K562 (cell line): Measurements from ENCODE around the gene SYNGR3. TPM values are rescaled to one million over a fixed set of nuclear protein-coding genes. Genes with fewer than 3 reads are reported as not detected.

Source experiments
- CXXC5 ChIP-seq: fragments of 250-450 bp; sonication (Bioruptor Pico); IDR thresholded peaks from 2 replicates; pipeline ENCODE4 v1.8.0; 2022; ENCODE audit warnings: inconsistent platforms, mild to moderate bottlenecking, moderate library complexity
- DACH1 ChIP-seq: fragments of 450-650 bp; IDR thresholded peaks from 2 replicates; pipeline ENCODE4 v1.6.1; 2018; ENCODE audit not compliant: partially characterized antibody
- E2F4 ChIP-seq: sonication (generic); formaldehyde crosslinking; IDR thresholded peaks from 2 replicates; pipeline ENCODE4 v1.8.0; 2022; ENCODE audit warnings: mild to moderate bottlenecking, low read depth, missing genetic modification reagents
- ELF1 ChIP-seq: fragments of 200-800 bp; sonication (Bioruptor generic); IDR thresholded peaks from 2 replicates; pipeline ENCODE4 v1.6.1; 2016; ENCODE audit warnings: missing genetic modification characterization, missing compliant biosample characterization
- ESRRA ChIP-seq: fragments of 450-650 bp; IDR thresholded peaks from 2 replicates; pipeline ENCODE4 v1.6.1; 2014; ENCODE audit warnings: low read depth, mild to moderate bottlenecking, moderate library complexity, borderline replicate concordance
- KAT8 ChIP-seq: fragments of 450-650 bp; IDR thresholded peaks from 2 replicates; pipeline ENCODE4 v1.6.1; 2016; ENCODE audit warnings: low read depth, mild to moderate bottlenecking
- NR2C2 ChIP-seq, 2 experiments: fragments of 200-800 bp in 1 of 2; sonication (Bioruptor generic) in 1 of 2; sonication (generic) in 1 of 2; formaldehyde crosslinking in 1 of 2; IDR thresholded peaks; 2 replicates each; pipeline versions ENCODE4 v1.6.1 to v1.8.0; 2016 to 2022; ENCODE audit warnings: mild to moderate bottlenecking in 1 of 2, missing compliant biosample characterization in 1 of 2, missing genetic modification characterization in 1 of 2, missing genetic modification reagents in 1 of 2
- POLR3A ChIP-seq: IDR thresholded peaks from 2 replicates; pipeline ENCODE4 v1.6.1; 2011; ENCODE audit warnings: borderline replicate concordance, mild to moderate bottlenecking, moderate library complexity; ENCODE audit not compliant: insufficient read length, insufficient read depth; ENCODE audit errors: extremely low read depth
- RBFOX2 ChIP-seq: fragments of 200-400 bp; formaldehyde crosslinking; IDR thresholded peaks from 2 replicates; pipeline ENCODE4 v1.6.1; 2017; ENCODE audit warnings: low read depth, mild to moderate bottlenecking, low read length, moderate library complexity
- SMAD4 ChIP-seq: fragments of 250-450 bp; sonication (Bioruptor Pico); conservative IDR thresholded peaks from 2 replicates; pipeline ENCODE4 v1.8.0; 2021; ENCODE audit warnings: inconsistent platforms, mild to moderate bottlenecking, moderate library complexity
- SRSF3 ChIP-seq: fragments of 200-400 bp; formaldehyde crosslinking; IDR thresholded peaks from 2 replicates; pipeline ENCODE4 v1.6.1; 2016; ENCODE audit warnings: mild to moderate bottlenecking, low read length, moderate library complexity; ENCODE audit not compliant: insufficient read depth
- TFAP4 ChIP-seq: sonication (generic); formaldehyde crosslinking; IDR thresholded peaks from 2 replicates; pipeline ENCODE4 v1.8.0; 2022; ENCODE audit warnings: missing genetic modification reagents, mild to moderate bottlenecking, moderate library complexity, borderline replicate concordance
- YBX1 ChIP-seq: fragments of 450-650 bp; IDR thresholded peaks from 2 replicates; pipeline ENCODE4 v1.7.1; 2016; ENCODE audit warnings: mild to moderate bottlenecking
- YY1 ChIP-seq, 3 experiments: IDR thresholded peaks; 2 replicates each; pipeline ENCODE4 v1.6.1; 2011; ENCODE audit warnings: low read length in 2 of 3, mild to moderate bottlenecking in 2 of 3, moderate library complexity in 2 of 3, borderline replicate concordance in 1 of 3, control low read depth in 1 of 3, low read depth in 1 of 3; ENCODE audit not compliant: insufficient read depth in 3 of 3, insufficient replicate concordance in 2 of 3, control insufficient read depth in 1 of 3, insufficient read length in 1 of 3; ENCODE audit errors: extremely low read depth in 1 of 3
- ZBTB7A ChIP-seq: IDR thresholded peaks from 2 replicates; pipeline ENCODE4 v1.6.1; 2011; ENCODE audit warnings: low read depth, mild to moderate bottlenecking, low read length, moderate library complexity, borderline replicate concordance; ENCODE audit not compliant: control insufficient read depth
- ZNF511 ChIP-seq: sonication (generic); formaldehyde crosslinking; IDR thresholded peaks from 2 replicates; pipeline ENCODE4 v1.8.0; 2022; ENCODE audit warnings: mild to moderate bottlenecking, missing genetic modification reagents
- polyA plus RNA-seq, 8 experiments: library from polyadenylated mRNA; depleted of rRNA in 4 of 8; stranded (reverse) in 5 of 8; unstranded in 3 of 8; fragments of >200 nt; fragmentation: Nextera tagmentation in 2 of 8; fragmentation: Illumina TruSeq in 1 of 8; extraction: Ambion mirVana in 2 of 8; extraction: Trizol in 1 of 8; gene quantifications; 2 replicates each; pipeline versions ENCODE4 v1.2.1 to v1.2.3, GENCODE V29; 2011 to 2014; ENCODE audit warnings: inconsistent platforms in 1 of 8, missing spikeins in 1 of 8
- total RNA-seq, 7 experiments: library from RNA; depleted of rRNA in 6 of 7; stranded (reverse); fragments of >200 nt in 6 of 7; fragmentation: Illumina TruSeq in 2 of 7; extraction: Trizol in 2 of 7; gene quantifications; 2 replicates each; pipeline versions ENCODE4 v1.2.1 to v1.2.3, GENCODE V29; 2011 to 2021; ENCODE audit warnings: low replicate concordance in 1 of 7
- TF ChIP-seq, protein P1 (sequence below): sonication (generic); formaldehyde crosslinking; IDR thresholded peaks from 2 replicates; pipeline ENCODE4 v1.8.0; 2022; ENCODE audit warnings: mild to moderate bottlenecking, missing genetic modification reagents

The SYNGR3 gene
- total and polyA plus RNA-seq, 9 of the 15 experiments (the other 6 are each of a cell fraction or from before 2014, with no cell fraction given) = 3.7 to 69.2 (median 36.3) TPM

GRCh38 chr16:1992704-1993317 is 3.0 kb downstream of the SYNGR3 start (continued):
- TF ChIP-seq NR2C2 (CRISPR knock-in tag; IDR thresholded peaks at IDR 0.05) (no peak), NR2C2 (tag; IDR thresholded peaks at IDR 0.05) (peak; percentile 77; the same call in 1 of the 2 replicates), TFAP4 (CRISPR knock-in tag) (peak; percentile 68; the same call in 1 of the 2 replicates), YY1 (IDR thresholded peaks at IDR 0.05; ENCODE audit: borderline replicate concordance in 1 of 3, control insufficient read depth in 1 of 3, extremely low read depth in 1 of 3, insufficient read depth in 3 of 3, insufficient read length in 1 of 3, insufficient replicate concordance in 2 of 3, low read depth in 1 of 3, low read length in 2 of 3) (peak in 2 of 3 experiments; percentile 50 to 75), DACH1 (peak; percentile 9), YBX1 (no peak), SRSF3 (no peak), ELF1 (tag) (no peak), KAT8 (no peak), CXXC5 (CRISPR knock-in tag) (peak; percentile 29; the same call in 1 of the 2 replicates), E2F4 (CRISPR knock-in tag) (0 out of 2 replicates have a peak, but pooled peaks have one; percentile 1), ZNF511 (peak; percentile 7; the same call in 1 of the 2 replicates), POLR3A (no peak), ZBTB7A (0 out of 2 replicates have a peak, but pooled peaks have one; percentile 8), RBFOX2 (peak; percentile 43), SMAD4 (CRISPR knock-in tag) (0 out of 2 replicates have a peak, but pooled peaks have one; percentile 10), ESRRA (0 out of 2 replicates have a peak, but pooled peaks have one; percentile 26)
- TF ChIP-seq, protein P1, sequence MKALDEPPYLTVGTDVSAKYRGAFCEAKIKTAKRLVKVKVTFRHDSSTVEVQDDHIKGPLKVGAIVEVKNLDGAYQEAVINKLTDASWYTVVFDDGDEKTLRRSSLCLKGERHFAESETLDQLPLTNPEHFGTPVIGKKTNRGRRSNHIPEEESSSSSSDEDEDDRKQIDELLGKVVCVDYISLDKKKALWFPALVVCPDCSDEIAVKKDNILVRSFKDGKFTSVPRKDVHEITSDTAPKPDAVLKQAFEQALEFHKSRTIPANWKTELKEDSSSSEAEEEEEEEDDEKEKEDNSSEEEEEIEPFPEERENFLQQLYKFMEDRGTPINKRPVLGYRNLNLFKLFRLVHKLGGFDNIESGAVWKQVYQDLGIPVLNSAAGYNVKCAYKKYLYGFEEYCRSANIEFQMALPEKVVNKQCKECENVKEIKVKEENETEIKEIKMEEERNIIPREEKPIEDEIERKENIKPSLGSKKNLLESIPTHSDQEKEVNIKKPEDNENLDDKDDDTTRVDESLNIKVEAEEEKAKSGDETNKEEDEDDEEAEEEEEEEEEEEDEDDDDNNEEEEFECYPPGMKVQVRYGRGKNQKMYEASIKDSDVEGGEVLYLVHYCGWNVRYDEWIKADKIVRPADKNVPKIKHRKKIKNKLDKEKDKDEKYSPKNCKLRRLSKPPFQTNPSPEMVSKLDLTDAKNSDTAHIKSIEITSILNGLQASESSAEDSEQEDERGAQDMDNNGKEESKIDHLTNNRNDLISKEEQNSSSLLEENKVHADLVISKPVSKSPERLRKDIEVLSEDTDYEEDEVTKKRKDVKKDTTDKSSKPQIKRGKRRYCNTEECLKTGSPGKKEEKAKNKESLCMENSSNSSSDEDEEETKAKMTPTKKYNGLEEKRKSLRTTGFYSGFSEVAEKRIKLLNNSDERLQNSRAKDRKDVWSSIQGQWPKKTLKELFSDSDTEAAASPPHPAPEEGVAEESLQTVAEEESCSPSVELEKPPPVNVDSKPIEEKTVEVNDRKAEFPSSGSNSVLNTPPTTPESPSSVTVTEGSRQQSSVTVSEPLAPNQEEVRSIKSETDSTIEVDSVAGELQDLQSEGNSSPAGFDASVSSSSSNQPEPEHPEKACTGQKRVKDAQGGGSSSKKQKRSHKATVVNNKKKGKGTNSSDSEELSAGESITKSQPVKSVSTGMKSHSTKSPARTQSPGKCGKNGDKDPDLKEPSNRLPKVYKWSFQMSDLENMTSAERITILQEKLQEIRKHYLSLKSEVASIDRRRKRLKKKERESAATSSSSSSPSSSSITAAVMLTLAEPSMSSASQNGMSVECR (CRISPR knock-in tag) = peak; percentile 61; the same call in 1 of the 2 replicates
